Loucy (cell line): ENCODE data around the gene OR6C74.

Experiments used
- CTCF ChIP-seq: fragments of 200-600 bp; sonication (generic); conservative IDR thresholded peaks from 2 replicates; pipeline ENCODE4 v1.5.1; 2014; ENCODE audit warnings: mild to moderate bottlenecking, antibody characterized with exemption, low read length
- EZH2phosphoT487 ChIP-seq: fragments of 200-600 bp; IDR thresholded peaks from 2 replicates; pipeline ENCODE4 v1.6.1; 2018; ENCODE audit warnings: antibody characterized with exemption, mild to moderate bottlenecking, moderate library complexity, borderline replicate concordance

GRCh38 chr12:55246159-55246558, 1.8 kb downstream of the OR6C74 start:
- TF ChIP-seq CTCF (no peak), EZH2phosphoT487 (no peak)
